Fibroblast of lung (primary cell): ENCODE results near the gene TMEM9.

ENCODE experiments used
- CTCF ChIP-seq, 2 donors: IDR thresholded peaks in 1 of 2; conservative IDR thresholded peaks in 1 of 2; 1 replicate in 1 of 2; 2 replicates in 1 of 2; pipeline ENCODE4 v1.5.1; 2011 to 2012; ENCODE audit warnings: low read length in 2 of 2, control low read depth in 1 of 2, inconsistent platforms in 1 of 2, low read depth in 1 of 2, mild to moderate bottlenecking in 1 of 2
- EZH2 ChIP-seq: IDR thresholded peaks from 2 replicates; pipeline ENCODE4 v1.5.1; 2012; ENCODE audit warnings: low read length, control low read depth, mild to moderate bottlenecking; ENCODE audit errors: missing control alignments

GRCh38 chr1:201139756-201140155 is 14.5 kb downstream of the TMEM9 start:
- TF ChIP-seq EZH2: no peak
- no peak for TF ChIP-seq CTCF (conservative IDR thresholded peaks at IDR 0.05 in 1 of 2, IDR thresholded peaks at IDR 0.05 in 1 of 2; ENCODE audit: low read depth in 1 of 2, low read length in 2 of 2)
